Muscle layer of colon (tissue), 2 donors: ENCODE data around the gene UBN1.

Experiments
- H3K27ac ChIP-seq: one replicate; pipeline ENCODE4 v1.7.0; 2013; ENCODE audit warnings: low read depth, mild to moderate bottlenecking, low read length, moderate library complexity
- H3K27me3 ChIP-seq, 2 donors: one replicate each; pipeline ENCODE4 v1.7.0; 2013; ENCODE audit warnings: low read length in 2 of 2, mild to moderate bottlenecking in 2 of 2; ENCODE audit not compliant: insufficient read depth in 2 of 2, control insufficient read depth in 1 of 2
- H3K36me3 ChIP-seq: one replicate; pipeline ENCODE4 v1.7.0; 2013; ENCODE audit warnings: mild to moderate bottlenecking, low read length; ENCODE audit not compliant: insufficient read depth
- H3K4me1 ChIP-seq: one replicate; pipeline ENCODE4 v1.7.0; 2013; ENCODE audit warnings: mild to moderate bottlenecking, low read length; ENCODE audit not compliant: insufficient read depth
- H3K4me3 ChIP-seq, 2 donors: one replicate each; pipeline ENCODE4 v1.7.0; 2013; ENCODE audit warnings: low read length in 2 of 2, low read depth in 1 of 2, mild to moderate bottlenecking in 1 of 2, moderate library complexity in 1 of 2
- H3K9ac ChIP-seq: one replicate; pipeline ENCODE4 v1.7.0; 2013; ENCODE audit warnings: low read length
- H3K9me3 ChIP-seq: one replicate; pipeline ENCODE4 v1.7.0; 2013; ENCODE audit warnings: mild to moderate bottlenecking, low read length
- donor health status: abdominal sarcoma.
- donor health status: Adenocarcinoma of cecum.

The UBN1 gene

GRCh38 chr16:4847774-4848587 is 700 bp downstream of the UBN1 start:
- Histone ChIP-seq H3K4me3 (peak overlapping the region; percentile 71 to 78), H3K4me1 (peaks cover 39% of the 10 kb centered on the region)

GRCh38 chr16:4850211-4850610 is 2.9 kb downstream of the UBN1 start:
- Histone ChIP-seq H3K4me3 (no peak overlapping the region), H3K4me1 (peaks cover 39% of the 10 kb centered on the region), H3K36me3 (peaks cover 5% of the 10 kb centered on the region), H3K9me3 (no peaks in the 10 kb centered on the region), H3K9ac (no peak overlapping the region), H3K27me3 (no peaks in the 10 kb centered on the region), H3K27ac (no peak overlapping the region)

More at GRCh38 chr16:4847774-4848587, 700 bp downstream of the UBN1 start:
- no peaks in the 10 kb centered on the region for H3K9me3 ChIP-seq
- H3K27ac ChIP-seq, result peak overlapping the region; percentile 92
- peaks cover 15% of the 10 kb centered on the region for H3K36me3 ChIP-seq
- no peaks in the 10 kb centered on the region for H3K27me3 ChIP-seq
- peak overlapping the region; percentile 28 for H3K9ac ChIP-seq

- H3K9me3 ChIP-seq, result no peaks in the 10 kb centered on the region
- H3K4me3 ChIP-seq, result no peak overlapping the region
- peaks cover 21% of the 10 kb centered on the region for H3K36me3 ChIP-seq
- H3K27me3 ChIP-seq, result no peaks in the 10 kb centered on the region
- H3K27ac ChIP-seq, result no peak overlapping the region
- H3K9ac ChIP-seq, result no peak overlapping the region
- peaks cover 27% of the 10 kb centered on the region for H3K4me1 ChIP-seq
These were observed 5.1 kb downstream of the UBN1 start for GRCh38 chr16:4852221-4852872.

- Histone ChIP-seq H3K36me3 (peaks cover 47% of the 10 kb centered on the region), H3K4me3 (no peak overlapping the region), H3K9me3 (no peaks in the 10 kb centered on the region), H3K27me3 (no peaks in the 10 kb centered on the region), H3K27ac (no peak overlapping the region), H3K4me1 (peaks cover 8% of the 10 kb centered on the region), H3K9ac (no peak overlapping the region)
These were observed 8.1 kb downstream of the UBN1 start for GRCh38 chr16:4855371-4855770.

GRCh38 chr16:4855804-4856203 is 8.5 kb downstream of the UBN1 start:
- Histone ChIP-seq H3K9ac (no peak overlapping the region), H3K9me3 (no peaks in the 10 kb centered on the region), H3K36me3 (peaks cover 51% of the 10 kb centered on the region), H3K4me1 (peaks cover 4% of the 10 kb centered on the region), H3K4me3 (no peak overlapping the region), H3K27me3 (no peaks in the 10 kb centered on the region), H3K27ac (no peak overlapping the region)

- Histone ChIP-seq H3K36me3 (peaks cover 65% of the 10 kb centered on the region), H3K4me1 (no peaks in the 10 kb centered on the region), H3K9ac (no peak overlapping the region), H3K27me3 (no peaks in the 10 kb centered on the region), H3K27ac (no peak overlapping the region), H3K9me3 (no peaks in the 10 kb centered on the region), H3K4me3 (no peak overlapping the region)
These were observed 12.1 kb downstream of the UBN1 start for GRCh38 chr16:4859190-4859899.

GRCh38 chr16:4859900-4860255 is 12.6 kb downstream of the UBN1 start:
- H3K27ac ChIP-seq, result no peak overlapping the region
- H3K27me3 ChIP-seq, result no peaks in the 10 kb centered on the region
- peaks cover 64% of the 10 kb centered on the region for H3K36me3 ChIP-seq
- no peaks in the 10 kb centered on the region for H3K9me3 ChIP-seq
- H3K9ac ChIP-seq, result no peak overlapping the region
- no peak overlapping the region for H3K4me3 ChIP-seq
- H3K4me1 ChIP-seq, result no peaks in the 10 kb centered on the region

- H3K36me3 ChIP-seq, result peaks cover 54% of the 10 kb centered on the region
- H3K9me3 ChIP-seq, result no peaks in the 10 kb centered on the region
- H3K4me1 ChIP-seq, result no peaks in the 10 kb centered on the region
- no peaks in the 10 kb centered on the region for H3K27me3 ChIP-seq
- H3K9ac ChIP-seq, result no peak overlapping the region
- no peak overlapping the region for H3K4me3 ChIP-seq
- H3K27ac ChIP-seq, result no peak overlapping the region
These were observed 13.6 kb downstream of the UBN1 start for GRCh38 chr16:4860727-4861342.

- Histone ChIP-seq H3K4me3 (no peak overlapping the region), H3K36me3 (peaks cover 45% of the 10 kb centered on the region), H3K27ac (no peak overlapping the region), H3K9ac (no peak overlapping the region), H3K9me3 (no peaks in the 10 kb centered on the region), H3K27me3 (no peaks in the 10 kb centered on the region), H3K4me1 (no peaks in the 10 kb centered on the region)
These were observed 15.4 kb downstream of the UBN1 start for GRCh38 chr16:4862639-4863038.

- Histone ChIP-seq H3K27ac (no peak overlapping the region), H3K27me3 (no peaks in the 10 kb centered on the region), H3K36me3 (peaks cover 38% of the 10 kb centered on the region), H3K9me3 (no peaks in the 10 kb centered on the region), H3K4me3 (no peak overlapping the region), H3K9ac (no peak overlapping the region), H3K4me1 (no peaks in the 10 kb centered on the region)
These were observed 17.4 kb downstream of the UBN1 start for GRCh38 chr16:4864728-4865127.

- Histone ChIP-seq H3K4me1 (no peaks in the 10 kb centered on the region), H3K27me3 (no peaks in the 10 kb centered on the region), H3K9ac (no peak overlapping the region), H3K36me3 (peaks cover 38% of the 10 kb centered on the region), H3K27ac (no peak overlapping the region), H3K9me3 (no peaks in the 10 kb centered on the region), H3K4me3 (no peak overlapping the region)
These were observed 18.1 kb downstream of the UBN1 start for GRCh38 chr16:4865231-4865860.
